Fibroblast of skin of left biceps (primary cell): Measurements from ENCODE around the gene CCDC27.

Experiments used
- DNase-seq, 2 experiments: peaks; one replicate each; pipeline ENCODE4 v3.0.0-alpha.2; 2013; ENCODE audit warnings: low read depth in 2 of 2

CCDC27 gene

DNA sequence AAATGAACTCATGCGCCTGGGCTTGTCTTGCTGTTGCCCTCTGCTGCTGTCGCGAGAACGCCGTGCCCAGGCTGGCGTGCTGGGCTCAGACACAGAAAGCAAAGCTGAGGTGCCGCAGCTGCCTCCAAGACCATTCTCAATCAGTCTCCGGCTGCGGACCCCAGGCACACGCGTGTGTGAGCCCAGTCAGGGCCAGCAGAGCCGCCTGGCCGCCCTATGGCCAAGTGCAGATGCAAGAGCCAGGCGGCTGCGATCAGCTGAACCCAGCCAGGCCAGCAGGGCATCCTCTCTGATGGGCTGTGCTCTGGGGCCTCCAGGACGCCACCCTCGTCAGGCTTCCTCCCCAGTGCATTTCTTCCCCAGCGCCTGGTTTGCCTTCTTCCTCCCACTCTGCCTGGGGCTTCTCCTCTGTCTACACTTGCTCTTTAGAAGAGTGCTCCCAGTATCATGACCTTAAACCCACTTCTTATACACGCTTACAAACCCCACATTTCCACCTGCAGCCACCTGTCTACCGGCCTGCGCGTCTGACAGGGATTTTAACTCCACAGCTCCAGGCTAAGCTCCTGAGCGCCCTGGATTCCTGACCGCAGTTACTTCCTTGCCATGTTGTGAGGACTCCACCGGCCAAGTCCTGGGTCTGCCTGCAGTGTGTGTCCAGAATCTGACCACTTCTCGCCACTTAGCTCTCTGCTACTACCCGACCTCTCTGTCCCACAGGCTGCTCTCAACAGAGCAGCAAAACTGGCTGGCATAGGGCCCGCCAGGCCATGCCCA lies 65.8 kb downstream of the CCDC27 start:
- DNase-seq: no peak

DNA sequence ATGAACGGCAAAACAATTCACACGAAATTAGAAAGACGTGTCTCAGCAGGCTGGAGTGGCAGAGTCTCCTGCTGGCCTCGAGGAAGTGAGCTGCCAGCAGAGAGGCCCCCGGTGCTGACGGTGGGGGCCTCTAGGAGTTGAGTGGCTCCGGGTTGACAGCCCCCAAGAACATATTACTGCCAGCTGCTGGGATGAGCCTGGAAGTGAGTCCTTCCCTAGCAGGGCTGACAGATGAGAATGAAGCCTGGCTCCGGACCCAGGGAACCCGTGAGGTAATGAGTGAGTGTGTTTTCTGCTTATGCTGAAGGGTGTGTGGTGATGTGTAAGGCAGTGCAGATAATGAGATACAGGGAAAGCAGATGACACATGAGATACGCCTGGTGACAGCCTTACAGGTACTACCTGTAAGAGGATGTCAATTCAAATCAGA lies 67.5 kb downstream of the CCDC27 start:
- DNase-seq: no peak

- no peak for DNase-seq
Measured at GRCh38 chr1:3820316-3820715, 68.1 kb downstream of the CCDC27 start.

DNA sequence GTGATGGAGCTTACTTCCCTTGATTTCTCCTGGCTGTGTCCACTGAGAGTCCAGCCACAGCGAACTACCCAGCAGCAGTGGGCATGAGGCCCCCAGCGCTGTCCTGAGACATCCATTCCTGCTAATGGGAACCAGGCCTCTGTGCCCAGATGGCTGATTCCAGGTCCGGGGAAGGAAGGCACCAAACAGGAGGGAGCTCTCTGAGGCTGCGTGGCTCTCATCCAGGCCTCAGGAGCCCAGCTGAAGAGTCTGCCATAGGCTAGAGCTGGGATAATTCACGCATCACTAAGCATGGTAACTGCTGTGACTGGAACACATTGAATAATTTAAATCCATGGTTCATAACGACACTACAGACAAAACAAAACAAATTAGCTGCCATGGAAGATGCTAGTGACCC lies 68.8 kb downstream of the CCDC27 start:
- DNase-seq: no peak
